Raji (cell line): ENCODE measurements around the gene DTL.

Experiments
- POLR2A ChIP-seq: IDR thresholded peaks from 2 replicates; pipeline ENCODE4 v1.6.1; 2011; ENCODE audit warnings: low read depth, low read length, control low read depth; ENCODE audit not compliant: insufficient read depth

The DTL gene

DNA sequence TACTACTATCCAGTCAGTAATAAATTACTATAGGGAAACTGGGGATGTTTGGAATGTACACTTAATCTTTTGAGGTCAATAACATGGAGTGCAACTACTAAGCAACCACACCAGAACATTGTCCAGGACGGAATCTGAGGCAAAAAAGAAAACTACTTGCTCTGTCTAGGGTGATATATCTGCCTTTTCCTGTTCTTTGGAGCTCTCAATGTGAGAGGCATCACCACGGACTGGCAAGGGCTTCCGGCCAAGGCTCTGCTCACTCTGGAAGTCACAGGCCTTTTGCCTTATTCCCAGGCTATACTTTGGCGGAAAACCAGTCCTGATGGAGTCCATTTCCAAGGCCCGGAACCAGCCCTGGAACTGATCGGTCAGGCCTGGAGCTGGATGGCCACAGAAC, 94.2 kb downstream of the DTL start:
- TF ChIP-seq POLR2A: no peak

DNA sequence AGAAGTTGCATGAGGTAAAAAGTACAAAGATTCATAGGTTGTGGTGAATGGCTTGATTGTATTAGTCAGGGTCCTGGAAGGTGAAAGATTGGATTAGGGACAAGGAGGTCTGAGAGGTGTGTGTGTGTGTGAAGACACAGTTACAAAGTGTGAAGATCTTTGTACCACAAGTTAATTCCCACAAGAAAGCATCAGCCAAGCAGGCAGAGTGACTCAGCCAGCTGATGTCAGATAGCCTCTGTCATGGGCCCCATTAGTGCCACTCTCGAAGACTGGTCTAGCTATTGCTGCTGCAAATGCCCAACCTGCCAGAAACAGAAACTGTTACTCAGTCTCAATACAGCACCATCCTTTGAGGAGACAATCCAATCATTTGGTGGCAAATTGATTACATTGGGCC, 96.5 kb downstream of the DTL start:
- TF ChIP-seq POLR2A: no peak

DNA sequence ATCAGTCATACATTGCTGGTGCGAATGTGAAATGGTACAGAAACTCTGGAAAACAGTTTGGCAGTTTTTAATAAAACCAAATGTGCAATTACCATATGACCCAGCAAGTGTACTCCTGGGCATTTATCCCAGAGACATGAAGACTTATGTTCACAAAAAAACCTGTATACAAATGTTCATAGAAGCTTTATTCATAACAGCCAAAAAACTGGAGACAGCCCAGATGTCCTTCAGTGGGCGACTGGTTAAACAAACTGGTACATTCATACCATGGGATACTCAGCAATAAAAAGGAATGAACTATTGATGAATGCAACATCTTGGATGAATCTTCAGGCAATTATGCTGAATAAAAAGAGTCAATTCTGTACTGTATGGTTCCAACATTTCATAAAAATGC, 97.8 kb downstream of the DTL start:
- TF ChIP-seq POLR2A: no peak

DNA sequence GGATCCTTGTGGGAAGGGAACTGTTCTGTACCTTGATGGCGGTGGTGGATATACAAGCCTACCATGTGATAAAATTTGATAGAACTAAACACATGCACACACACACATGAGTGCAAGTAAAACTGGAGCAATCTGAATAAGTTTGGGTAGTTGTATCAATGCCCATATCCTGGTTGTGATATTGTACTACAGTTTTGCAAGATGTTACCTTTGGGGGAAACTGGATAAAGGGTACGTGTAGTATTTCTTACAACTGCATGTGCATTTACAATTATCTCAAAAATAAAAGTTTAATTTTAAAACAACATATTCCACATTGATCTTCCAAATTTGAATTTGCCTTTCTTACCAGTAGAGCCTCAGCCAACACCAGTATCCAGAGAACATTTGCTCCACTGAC, 99.6 kb downstream of the DTL start:
- TF ChIP-seq POLR2A: no peak

DNA sequence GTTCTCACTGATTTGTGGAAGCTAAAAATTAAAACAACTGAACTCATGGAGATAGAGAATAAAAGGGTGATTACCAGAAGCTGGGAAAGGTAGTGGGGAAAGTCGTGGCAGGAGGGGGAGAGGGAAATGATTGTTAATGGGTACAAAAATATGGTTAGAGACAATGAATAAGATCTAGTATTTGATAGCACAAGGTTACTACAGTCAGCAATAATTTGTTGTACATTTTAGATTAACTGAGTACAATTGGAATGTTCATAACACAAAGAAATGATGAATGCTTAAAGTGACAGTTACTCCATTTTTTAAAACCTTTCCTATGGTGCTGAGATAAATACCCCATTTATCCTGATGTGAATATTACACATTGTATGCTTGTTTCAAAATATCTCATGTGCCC, 102.3 kb downstream of the DTL start:
- no peak for TF ChIP-seq POLR2A

DNA sequence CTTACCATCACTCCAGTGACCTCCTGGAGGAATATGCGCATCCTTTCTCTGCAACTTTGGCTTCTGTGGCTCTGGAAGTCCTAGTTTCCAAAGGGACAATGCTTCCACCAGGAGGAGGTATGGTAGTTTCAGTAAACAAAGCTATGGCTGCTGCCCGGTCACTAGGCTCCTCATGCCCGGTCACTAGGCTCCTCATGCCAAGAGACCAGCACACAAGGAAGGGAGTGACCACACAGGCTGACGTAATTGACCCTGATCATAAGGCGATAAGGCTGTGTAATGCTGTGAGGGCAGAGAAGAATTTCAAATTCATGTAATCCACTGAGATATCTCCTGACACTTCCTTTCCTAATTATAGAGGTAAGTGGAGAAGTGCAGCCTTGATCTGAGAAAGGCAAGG, 102.9 kb downstream of the DTL start:
- TF ChIP-seq POLR2A: no peak

DNA sequence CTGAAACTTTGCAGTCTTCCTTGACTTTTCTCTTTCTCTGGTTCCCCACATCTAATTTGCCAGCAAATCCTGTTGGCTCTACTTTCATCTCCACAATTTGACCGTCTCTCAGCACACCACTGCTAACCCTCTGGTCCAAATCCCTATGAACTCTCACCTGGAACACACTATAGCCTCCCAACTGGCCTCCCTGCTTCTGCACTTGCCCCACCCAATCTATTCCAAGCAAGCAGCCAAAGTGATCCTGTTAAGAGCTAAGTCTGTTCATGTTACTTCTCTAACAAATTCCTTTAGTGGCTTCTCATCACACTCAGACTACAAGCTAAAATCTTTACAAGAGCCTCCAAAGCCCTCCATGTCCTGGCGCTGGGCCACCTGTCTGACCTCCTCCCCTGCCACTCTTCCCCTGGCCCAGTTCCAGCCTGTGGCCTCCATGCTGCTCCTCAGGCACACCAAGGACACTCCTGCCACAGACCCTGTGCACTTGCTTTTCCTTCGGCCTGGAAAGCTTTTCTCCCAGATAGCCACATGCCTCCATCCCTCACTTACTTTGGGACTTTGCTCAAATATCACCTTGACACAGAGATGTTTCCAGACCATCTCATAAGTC, 104.1 kb downstream of the DTL start:
- TF ChIP-seq POLR2A: no peak

DNA sequence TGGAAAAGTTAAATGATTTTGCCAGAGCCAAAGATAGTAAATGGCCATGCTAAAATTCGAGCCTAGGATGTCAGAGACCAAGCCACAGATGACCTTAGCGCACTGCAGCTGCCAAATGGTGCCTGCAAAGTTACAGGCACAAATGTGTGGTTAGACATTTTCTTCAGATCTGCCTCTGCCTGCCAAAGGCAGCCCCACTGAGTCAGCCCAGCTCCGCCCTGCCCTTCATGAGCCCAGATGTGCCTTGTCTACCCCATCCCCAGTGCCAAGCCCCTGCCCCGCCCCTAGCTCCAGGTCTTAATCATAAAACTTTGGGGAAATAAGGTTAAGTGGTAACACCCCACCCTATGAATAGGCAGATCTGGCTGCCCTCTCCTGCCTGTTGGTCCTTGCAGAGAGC, 105.9 kb downstream of the DTL start:
- TF ChIP-seq POLR2A: no peak

DNA sequence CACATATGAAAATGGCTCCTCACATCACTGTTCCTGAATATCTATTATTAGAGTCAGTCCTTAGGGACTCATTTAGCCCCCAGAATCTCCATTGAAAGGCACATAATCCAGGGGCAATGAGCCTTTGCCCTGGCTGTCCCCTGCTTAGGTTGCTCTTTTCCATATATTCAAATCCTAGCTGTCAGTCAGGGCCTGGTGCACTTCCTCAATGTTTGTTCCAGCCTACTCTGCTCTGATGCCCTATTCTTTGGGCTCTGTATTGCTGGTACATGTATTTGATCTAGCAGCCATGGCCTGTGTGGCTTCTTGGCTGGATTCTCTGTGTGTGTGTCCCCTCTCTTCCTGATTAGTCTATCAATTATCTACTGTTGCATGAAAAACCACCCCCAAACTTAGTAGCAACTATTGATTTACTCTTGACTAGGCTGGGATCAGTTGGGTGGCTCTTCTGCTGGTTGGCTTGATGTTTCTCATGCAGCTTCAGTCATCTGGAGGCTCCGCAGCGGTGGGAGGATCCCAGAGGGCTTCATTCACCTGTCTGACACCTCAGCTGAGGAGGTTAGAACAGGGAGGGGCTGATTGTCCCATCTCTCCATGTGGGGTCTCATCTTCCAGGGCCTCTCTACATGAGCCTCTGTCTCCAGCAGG, 107.5 kb downstream of the DTL start:
- no peak for TF ChIP-seq POLR2A

DNA sequence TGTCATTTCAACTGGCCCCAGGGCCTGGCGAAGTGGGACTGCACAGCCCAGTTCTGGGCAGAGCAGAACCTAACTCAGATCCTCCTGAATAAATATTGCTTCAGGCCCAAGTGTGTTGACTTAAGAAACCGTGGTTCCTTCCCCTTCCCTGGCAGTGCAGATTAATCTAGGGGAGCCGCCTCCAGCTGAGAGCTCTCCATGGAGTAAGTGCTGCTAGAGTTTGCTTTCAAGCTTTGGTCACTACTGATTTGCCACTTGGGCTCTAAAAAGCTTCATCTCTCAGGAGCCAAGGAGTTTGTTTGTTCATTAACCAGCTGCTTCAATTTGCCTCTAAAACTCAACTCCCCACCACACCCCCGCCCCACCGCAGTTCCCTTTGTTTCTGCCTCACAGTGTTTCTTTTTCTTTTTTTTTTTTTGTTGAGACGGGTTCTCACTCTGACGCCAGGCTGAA, 112.1 kb downstream of the DTL start:
- TF ChIP-seq POLR2A: no peak

DNA sequence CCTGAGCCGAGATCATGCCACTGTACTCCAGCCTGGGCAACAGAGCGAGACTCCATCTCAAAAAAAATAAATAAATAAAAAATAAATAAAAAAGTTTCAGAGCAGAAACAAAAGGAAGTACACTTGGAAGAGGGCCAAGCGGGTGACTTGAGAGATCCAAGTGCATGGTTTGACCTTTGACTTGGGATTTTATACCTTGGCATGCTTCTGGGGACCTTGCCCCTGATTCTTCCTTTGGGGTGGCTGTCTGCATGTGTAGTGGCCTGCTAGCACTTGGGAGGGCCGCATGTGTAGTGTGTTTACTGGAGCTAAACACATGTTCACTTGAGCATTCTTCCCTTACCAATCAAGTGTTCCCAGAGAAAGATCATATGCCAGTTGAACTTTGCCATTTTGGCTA, 114.0 kb downstream of the DTL start:
- TF ChIP-seq POLR2A: no peak

DNA sequence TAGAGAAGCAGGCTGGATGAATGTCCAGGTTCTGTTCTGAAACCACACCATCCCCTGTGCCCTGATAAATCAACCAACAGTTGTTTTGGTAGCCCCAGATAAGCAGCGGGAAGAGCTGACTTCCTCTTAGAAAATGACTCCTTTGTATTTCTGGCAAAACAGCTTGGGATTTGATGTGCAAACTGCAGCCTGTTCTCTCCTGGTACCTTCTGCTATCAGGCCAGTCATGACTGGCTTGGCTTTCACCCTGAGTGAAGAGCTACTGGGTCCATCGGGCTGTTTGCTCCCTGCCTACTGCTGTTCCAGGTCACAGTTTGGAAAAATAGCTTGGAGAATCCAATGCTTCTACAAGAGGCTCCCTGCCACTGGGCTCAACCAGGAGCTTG, 116.8 kb downstream of the DTL start:
- no peak for TF ChIP-seq POLR2A

DNA sequence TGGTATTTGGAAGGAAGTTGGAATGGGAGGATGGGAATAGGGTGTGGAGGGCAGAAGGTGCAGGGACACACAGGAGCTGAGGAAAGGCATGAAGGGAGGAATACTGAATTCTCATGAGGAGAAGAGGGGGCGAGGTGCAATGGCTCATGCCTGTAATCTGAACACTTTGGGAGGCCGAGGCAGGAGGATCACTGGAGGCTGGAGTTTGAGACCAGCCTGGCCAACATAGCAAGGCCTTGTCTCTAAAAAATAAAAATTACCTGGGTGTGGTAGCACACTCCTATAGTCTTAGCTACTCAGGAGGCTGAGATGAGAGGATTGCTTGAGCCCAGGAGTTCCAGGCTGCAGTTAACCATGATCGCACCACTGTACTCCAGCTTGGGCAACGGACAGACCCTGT, 117.3 kb downstream of the DTL start:
- TF ChIP-seq POLR2A: no peak

DNA sequence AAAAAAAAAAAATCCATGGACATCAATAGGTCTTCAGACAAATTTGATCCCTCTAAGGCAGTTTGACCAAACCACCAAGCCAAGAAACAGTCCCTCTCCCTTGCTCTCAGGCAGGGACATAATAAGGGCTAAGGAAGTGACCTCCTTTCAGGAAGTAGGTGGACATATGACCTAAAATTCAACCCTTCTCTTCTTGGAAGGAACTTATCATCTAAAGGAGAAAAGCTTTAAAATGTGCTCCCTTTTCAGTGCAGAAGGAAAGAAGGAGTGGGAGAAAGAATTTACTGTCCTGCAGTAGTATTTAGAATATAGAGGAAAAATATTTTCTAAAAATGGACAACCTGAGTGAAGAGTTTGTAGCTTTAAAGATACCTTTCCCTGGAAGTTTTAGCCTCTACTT, 118.1 kb downstream of the DTL start:
- no peak for TF ChIP-seq POLR2A
